GM21737 (cell line): ENCODE measurements around the gene KIAA1958.
"Not testable (repeated sequence)": the region's sequence is repeated elsewhere in the genome, so short reads cannot be mapped to it uniquely, and the experiment has no call there.

Experiments
- ATAC-seq: cut with Tn5 transposase; IDR thresholded peaks from one replicate; pipeline ENCODE4 v1.9.1; 2021; ENCODE audit warnings: mild to moderate bottlenecking, moderate library complexity; ENCODE audit not compliant: unreplicated experiment

KIAA1958 gene

DNA sequence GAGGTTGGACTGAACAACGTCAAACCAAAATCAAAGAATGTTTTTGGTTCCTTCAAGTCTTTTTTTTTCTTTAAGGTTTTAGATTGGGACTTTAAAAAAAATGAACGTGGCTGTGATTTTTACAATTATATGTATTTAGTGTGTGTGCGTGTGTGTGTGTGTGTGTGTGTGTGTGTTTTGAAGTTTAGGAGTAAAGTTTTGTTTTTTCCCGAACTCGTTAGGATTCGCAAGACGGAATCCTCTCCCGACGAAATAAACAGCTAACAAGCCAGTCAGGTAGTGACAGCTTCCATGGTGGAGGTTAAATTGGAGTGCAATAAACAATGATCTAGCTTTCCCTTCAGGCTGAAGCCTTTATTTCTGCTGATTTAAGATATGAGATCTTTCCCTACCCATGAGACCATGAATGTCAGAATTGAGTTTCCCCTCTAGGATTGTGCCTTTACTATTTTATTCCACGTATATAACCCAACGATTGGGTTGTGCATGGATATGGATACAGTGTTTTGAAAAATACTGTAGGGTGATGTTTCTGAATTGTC lies 1.2 kb downstream of the KIAA1958 start:
- no peak for ATAC-seq

DNA sequence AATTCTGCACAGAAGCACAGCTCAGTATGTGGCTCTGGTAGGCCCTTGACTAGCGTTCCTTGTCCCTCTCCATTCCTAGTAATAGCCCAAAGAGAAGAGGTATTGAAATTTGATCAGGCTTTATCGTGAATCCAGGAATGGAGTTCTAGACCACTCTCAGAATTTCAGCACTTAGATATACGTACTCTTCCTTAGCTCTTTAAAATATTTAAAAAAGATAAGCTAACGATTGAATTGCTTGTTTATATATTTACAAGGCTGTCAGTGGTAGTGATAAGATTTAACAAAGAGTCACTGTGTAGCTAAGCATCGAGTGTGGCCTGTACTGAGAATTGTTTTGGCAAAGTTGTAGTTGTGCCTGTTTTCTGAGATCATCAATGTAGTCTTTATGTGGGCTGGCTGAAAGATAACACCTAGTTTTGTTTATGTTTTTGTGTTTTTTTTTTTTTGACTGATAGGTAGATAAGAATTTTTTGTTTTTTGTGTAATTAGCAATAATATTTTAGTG lies 2.5 kb downstream of the KIAA1958 start:
- ATAC-seq, result no peak

DNA sequence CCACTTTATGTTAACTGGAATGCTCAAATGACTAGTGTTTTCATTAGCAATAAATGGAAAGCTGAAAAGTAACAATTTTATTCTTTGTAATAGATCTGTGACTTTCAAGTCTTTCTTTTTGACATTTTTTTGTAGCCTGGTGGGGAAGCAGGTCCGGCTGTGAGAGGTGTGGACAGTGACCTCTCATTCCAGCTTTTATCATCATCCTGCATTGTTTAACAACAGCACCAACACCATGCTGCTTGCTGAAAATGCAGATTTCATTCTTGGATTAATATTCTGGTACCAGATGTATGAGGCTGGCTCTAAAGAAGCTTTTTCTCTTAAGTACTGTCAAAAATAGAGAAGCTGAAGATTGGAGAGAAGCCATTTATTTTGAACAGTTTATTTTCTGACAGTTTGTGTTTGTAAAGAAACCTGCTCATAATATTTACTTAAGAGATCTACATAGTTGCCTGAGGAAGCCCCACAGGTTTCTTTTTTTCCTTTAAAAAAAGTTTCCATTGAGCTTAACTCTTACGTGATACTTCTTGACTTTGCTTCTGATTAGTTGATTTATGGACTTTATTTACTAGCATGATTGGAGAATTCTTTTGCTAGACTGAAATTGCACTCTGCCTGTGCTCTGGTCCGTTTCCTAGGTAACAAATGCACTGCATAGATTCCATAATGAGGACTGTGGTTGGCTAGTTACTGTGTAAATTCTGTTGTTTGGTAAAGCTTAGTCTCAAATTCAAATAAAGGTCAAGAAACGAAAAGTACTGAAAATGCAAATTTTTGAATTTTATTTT lies 3.4 kb downstream of the KIAA1958 start:
- no peak for ATAC-seq

DNA sequence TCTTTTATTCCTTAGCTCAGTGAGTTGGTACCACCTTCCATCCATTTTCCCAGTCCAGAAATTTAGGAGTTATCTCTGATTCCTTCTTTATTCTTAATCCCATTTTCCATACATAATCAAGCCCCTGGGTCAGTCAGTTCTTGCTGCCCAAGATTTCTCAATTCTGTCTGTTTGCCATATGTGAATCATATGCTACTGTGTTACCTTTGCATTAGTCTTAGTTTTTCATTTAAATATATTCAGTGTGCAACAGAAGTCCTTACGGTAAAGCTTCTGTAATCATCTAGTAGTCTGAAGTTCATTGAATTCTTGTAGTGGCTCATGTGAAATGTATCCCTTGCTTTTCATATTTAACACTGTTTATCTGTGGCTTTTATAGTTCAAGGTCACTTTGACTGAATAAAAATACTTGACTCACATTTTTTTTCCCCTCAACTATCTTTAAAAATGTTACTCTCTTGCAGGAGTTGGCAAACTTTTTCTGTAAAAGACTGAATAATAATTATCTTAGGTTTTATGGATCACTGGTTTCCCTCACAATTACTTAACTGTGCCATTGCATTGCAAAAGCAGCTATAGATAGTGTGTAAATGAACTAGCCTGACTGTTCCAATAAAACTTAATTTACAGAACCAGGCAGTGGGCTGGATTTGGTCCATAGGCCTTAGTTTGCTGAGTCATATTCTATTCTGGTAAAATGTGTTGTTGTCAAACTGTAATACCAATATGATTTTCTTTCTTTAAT lies 6.9 kb downstream of the KIAA1958 start:
- no peak for ATAC-seq

DNA sequence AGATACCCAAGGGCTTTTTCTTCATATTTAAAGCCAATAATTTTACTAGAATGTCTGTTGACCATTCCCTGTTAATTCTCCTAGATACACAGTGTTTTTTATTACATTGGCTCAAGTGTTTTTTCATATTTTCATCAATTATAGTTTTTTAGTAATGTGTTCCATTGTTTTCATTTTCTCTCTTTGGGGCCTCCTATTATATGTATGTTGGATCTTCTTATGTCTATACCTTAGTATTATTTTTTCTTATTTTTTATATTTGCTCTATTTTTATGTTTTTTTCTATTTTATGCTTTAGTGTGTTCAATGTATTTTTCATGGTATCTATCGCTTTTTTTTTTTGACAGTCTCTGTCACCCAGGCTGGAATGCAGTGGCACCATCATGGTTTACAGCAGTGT lies 7.5 kb downstream of the KIAA1958 start:
- no peak for ATAC-seq

DNA sequence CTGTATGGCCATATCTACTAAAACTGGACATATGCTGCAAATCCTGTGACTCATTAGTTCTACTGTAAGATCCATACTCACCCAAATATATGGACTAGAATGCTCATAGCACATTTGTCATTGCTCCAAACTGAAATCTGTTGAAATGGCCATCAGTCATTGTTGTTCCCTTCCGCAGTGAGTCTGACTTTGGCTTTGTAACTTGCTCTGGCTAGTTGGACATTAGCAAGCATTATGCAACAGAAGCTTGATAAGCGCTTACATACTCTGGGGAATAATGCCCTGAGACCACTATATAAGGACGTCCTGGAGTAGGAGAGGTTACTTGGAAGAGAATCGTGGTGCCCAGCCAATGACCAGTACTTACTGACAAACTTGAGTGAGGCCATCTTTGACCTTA lies 9.0 kb downstream of the KIAA1958 start:
- ATAC-seq, result no peak

DNA sequence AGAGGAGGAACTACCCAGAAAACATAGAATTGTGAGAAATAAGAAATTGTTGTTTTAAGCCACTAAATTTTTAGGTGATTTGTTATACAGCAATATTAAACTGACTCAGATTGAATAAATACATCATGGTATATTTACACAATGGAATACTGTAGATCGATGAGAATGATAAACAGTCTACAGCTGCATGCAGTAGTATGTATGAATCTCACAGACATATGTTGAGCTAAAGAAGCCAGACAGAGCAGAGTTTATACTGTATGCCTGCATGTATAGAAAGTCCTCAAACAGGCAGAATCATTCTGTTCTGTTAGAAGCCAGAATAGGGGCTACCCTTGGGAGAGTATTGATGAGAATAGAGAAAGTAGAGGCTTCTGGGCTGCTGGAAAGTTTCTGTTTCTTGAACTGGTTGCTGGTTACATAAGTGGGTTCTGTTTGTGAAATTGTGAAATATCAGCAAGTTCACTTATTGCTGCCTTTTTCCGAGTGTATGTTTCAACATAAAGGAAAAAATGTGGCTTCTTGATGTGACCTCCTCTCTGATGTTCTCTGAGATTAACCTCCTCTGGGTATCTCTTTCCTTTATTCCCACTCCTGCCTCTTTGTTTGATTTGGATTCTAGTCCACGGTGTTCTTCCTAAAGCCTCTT lies 9.6 kb downstream of the KIAA1958 start:
- ATAC-seq, result no peak

DNA sequence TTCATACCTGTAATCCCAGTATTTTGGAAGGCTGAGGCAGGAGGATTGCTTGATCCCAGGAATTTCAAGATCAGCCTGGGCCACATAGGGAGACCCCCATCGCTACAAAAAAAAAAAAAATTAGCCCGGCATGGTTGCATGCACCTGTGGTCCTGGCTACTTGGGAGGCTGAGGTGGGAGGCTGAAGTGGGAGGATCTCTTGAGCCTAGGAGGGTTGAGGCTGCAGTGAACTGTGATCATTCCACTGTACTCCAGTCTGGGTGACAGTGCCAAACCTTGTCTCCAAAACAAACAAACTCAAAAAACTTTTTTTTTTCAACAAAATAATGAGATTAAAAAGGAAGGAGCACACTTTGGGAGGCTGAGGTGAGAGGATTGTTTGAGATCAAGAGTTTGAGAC lies 14.2 kb downstream of the KIAA1958 start:
- ATAC-seq, result no peak

DNA sequence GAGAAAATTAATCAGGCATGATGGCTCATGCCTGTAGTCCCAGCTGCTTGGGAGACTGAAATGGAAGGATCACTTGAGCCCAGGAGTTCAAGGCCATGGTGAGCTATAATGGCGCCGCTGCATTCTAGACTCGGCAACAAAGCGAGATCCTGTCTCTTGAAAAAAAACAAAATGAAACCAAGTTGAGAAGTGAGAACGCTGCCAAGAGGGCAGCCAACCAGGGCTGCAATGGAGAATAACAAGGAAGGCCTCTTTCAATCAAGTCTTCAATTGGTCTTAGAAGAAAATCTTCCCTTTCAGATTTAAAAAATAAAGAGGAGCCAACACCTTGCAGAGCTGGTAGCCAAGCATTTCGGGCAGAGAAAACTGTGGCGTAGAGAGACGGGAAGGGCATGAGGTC lies 14.7 kb downstream of the KIAA1958 start:
- no peak for ATAC-seq

DNA sequence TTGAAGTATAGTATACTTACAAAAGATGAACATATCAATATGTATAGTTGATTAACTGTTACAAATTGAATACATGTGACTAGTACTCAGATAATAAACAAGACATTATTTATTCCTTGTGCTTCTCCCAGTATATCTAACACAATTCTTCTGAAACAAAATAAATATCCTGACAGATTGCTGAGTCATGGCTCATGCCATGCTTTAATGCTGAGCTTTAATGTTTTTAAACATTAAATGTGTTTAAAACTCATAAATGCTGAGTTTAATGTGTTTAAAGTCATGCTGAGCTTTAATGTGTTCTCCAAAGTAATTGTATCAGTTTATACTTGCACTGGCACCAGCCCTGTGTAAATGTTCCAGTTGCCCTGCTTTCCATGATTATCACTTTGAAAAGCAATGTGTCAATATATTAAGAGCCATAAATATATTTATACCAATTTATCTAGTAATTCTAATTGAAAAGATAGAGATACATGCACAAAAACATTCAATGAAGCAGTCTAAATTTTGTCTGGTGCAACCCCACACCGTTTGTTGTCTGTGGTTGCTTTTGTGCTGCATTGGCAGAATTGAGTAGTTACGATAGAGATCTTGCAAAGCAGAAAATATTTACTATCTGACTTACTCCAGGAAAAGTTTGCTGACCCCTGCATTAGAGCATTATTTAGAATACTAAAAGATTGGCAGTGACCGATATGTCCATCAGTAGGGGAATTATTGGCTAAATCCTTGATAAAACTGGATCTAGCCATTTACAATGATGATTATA lies 15.7 kb downstream of the KIAA1958 start:
- ATAC-seq, result no peak

DNA sequence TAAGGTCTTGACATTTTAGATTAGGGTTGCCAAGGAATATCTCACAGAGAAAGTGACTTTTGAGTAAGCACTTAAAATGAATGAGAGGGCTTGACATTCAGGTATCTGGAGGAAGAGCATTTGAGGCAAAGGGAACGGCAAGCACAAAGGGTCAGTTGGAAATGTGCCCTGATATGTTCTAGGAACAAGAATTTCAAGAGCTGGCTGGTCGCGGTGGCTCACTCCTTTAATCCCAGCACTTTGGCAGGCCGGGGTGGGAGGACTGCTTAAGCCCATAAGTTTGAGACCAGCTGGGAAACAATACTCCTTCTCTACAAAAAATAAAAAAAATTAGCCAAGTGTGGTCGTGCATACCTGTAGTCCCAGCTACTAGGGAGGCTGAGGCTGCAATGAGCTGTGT lies 16.5 kb downstream of the KIAA1958 start:
- no peak for ATAC-seq

DNA sequence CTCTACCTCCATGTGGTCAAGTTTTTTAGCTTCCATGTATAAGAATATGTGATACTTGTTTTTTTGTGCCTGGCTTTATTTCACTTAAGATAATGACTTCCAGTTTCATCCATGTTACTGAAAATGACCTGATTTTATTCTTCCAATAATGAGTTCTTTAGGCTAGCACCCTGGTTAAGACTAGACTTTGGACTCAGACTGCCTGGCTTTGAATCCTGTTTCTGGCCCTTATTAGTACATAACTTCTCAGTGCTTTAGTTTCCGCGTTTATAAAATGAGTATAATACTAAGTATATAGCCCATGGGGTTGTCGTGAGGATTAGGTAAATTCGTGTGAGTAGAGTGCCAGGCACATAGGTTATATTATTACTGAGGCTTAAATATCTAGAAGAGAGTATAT lies 18.5 kb downstream of the KIAA1958 start:
- ATAC-seq, result no peak

DNA sequence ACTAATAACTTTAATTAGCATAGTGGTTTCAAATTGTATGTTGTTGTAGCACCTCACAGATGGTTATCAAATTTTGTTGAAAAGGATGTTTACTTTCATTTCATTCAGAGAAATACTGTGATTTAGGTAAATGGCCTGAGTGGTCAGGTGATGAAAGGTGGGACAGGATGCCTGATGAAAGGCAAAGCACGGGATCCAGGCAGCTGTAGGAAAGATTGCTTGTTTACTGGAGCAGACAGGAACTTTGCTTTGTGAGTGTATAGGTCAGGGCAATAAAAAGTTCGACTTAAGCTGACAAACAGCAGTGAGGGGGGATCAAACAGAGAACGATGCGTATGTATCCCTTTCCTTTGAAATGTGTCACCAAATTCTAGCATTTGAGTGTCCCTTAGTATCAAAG lies 19.0 kb downstream of the KIAA1958 start:
- no peak for ATAC-seq

DNA sequence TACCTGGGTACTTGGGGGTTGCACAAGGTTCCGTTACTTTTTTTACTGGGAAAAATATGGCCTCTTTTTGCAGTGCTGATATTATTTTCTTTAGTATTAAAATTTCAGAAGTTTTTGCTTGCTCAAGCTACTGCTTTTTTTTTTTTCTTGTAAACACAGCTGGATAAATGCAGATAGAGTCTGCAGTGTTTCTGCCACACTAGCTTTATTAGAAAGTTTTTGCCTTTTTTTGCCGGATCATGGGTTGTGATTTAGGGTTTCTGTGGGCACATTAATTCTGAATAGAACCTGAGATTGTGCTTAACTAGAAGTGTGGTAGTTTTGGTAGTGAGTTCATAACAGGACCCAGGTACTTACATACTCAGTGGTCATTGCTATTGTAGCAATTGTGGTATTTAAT lies 19.9 kb downstream of the KIAA1958 start:
- ATAC-seq, result no peak

DNA sequence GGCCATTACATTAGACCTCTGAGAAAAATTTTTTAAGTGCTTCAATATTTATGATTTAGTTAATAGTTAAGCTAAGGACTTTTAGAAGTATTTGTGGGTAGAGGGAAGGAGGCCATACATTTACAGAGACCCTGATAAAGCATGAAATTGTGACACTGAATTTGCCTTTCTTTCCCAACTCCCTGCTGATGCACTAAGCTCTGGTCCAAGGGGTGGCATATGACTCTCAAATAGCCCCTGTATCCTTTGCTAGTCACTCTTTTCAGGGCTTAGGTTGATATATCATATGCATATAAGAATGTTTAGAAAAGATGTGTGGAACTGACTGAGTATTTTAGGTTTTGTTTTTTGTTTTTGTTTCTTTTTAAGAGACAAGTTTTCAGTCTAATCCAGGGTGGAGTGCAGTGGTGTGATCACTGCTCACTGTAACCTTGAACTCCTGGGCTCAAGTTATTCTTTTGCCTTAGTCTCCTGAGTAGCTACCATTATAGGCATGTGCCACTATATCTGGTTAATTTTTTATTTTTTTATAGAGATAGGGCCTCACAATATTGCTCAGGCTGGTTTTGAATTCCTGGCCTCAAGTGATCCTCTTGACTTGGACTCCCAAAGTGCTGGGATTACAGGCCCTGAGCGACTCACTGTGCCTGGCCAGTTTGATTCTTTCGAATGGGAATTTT lies 20.5 kb downstream of the KIAA1958 start:
- no peak for ATAC-seq

DNA sequence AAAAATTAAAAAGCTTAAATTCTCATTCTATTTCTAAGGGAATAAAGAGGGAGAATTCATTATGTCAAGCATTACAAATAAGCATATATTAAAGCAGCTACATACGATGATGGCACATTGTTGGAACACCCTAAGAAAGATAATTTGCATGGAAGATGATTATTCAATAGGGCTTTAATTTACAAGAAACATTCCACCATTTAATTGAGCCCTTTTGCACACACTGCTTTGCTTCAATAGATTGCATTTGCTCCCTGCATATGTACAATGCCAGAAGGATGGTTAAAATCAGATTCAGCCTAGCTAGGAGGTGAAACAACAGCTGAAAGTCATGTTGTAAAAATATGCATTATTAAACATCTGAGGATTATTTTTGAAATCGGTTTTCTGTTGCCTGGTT lies 21.8 kb downstream of the KIAA1958 start:
- no peak for ATAC-seq

DNA sequence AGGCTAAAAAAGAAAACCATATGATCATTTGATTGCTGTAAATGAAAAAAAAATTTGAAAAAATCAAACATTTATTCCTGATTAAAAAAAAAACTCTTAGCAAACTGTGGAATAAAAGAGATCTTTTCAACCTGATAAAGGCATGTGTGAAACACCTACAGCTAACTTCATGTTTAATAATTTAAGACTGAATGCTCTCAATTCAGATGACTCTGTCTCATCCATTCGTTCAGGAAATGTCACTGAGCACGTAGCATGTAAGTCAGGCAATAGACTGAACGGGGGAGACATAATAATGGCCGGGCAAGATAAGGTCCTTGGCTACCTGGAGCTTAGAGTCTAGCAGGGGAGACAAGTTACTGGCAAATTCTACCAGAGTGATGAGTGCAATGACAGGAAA lies 25.8 kb downstream of the KIAA1958 start:
- not testable (repeated sequence) for ATAC-seq

DNA sequence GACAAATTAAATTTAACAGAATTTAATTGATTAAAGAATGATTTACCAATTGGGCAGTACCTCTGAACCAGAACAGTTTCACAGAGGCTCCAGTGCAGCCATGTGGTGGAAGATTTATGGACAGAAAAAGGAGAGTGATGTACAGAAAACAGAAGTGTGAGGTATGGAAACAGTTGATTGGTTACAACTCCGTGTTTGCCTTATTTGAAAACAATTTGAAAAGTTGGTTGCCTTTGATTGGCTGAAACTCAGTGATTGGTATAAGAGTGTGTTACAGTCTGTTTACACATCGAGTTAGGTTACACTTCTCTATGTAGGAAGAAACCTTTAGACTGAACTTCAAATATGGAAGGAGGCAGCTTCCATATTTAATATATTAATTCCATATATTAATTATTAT lies 30.1 kb downstream of the KIAA1958 start:
- no peak for ATAC-seq

DNA sequence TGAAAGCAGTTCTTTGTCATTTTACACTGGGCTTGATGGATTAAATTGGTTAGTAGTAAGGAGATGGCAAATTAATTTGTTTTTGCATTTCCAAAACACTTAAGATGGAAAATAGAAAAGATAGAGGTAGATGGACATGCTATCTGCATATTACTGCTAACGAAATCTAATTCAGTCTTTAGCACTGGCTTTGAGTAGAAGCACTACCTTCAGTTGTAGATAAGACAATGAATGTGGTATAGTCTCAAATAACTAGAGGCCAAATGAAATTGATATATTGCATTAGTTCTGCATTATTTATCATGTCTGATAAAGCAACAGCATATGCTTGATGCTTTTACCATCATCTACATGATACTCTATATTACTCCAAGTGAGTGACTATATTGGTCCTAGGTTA lies 33.4 kb downstream of the KIAA1958 start:
- no peak for ATAC-seq

DNA sequence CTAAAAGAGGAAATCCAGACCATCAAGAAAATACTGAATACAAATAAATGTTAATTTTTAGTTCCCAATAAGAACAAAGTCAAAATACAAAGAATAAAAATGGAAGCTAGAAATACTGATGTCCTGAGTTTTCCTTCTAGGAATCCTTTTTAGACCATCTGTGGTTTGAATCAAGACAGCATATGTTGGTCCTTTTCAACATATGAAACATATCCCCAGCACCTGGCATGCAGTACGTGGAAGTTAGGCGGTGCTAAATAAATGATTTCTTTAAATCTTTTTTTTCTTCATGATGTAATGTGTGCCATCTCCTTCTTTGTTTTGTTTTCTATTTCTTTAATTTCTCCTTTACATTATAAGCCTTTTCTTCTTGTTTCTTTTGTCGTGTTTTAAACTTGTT lies 34.0 kb downstream of the KIAA1958 start:
- no peak for ATAC-seq
